ENCODE data around the gene DDX41.
"Not testable (repeated sequence)": the region's sequence is repeated elsewhere in the genome, so short reads cannot be mapped to it uniquely, and the experiment has no call there.

DDX41 gene

GRCh38 chr5:177497292-177498012, 19.3 kb downstream of the DDX41 start, which contains the start of gene PDLIM7:
Gene PDLIM7, minus strand, starts transcription at chr5:177497604. Its CDS starts 1,092 bp downstream, at chr5:177496512.
- DNase-seq: peak; percentile 88 to 94 (median 90)

GRCh38 chr5:177496727-177497291, 20.0 kb downstream of the DDX41 start:
- no peak for DNase-seq

- no peak for DNase-seq
Observed at GRCh38 chr5:177496070-177496726, 20.6 kb downstream of the DDX41 start.

- DNase-seq: no peak
Observed at GRCh38 chr5:177495243-177496060, 21.3 kb downstream of the DDX41 start.

GRCh38 chr5:177494346-177495195, 22.2 kb downstream of the DDX41 start:
- no peak for DNase-seq

GRCh38 chr5:177493795-177494345, 22.9 kb downstream of the DDX41 start:
- no peak for DNase-seq

- no peak for DNase-seq
Observed at GRCh38 chr5:177492841-177493240, 23.9 kb downstream of the DDX41 start.

GRCh38 chr5:177491983-177492746, 24.6 kb downstream of the DDX41 start:
- no peak for DNase-seq

- peak in 1 of 5 experiments; percentile 38 for DNase-seq
Observed at GRCh38 chr5:177491429-177491945, 25.3 kb downstream of the DDX41 start.

- DNase-seq: no peak
Observed at GRCh38 chr5:177490992-177491391, 25.8 kb downstream of the DDX41 start.

GRCh38 chr5:177490311-177490991, 26.3 kb downstream of the DDX41 start:
- no peak for DNase-seq

- no peak for DNase-seq
Observed at GRCh38 chr5:177489119-177489716, 27.5 kb downstream of the DDX41 start.

- DNase-seq: no peak
Observed at GRCh38 chr5:177487975-177488374, 28.8 kb downstream of the DDX41 start.

- no peak for DNase-seq
Observed at GRCh38 chr5:177487144-177487543, 29.6 kb downstream of the DDX41 start.

- no peak for DNase-seq
Observed at GRCh38 chr5:177486256-177486655, 30.5 kb downstream of the DDX41 start.

- DNase-seq: not testable (repeated sequence)
Observed at GRCh38 chr5:177485753-177486152, 31.0 kb downstream of the DDX41 start.

GRCh38 chr5:177484902-177485549, 31.7 kb downstream of the DDX41 start:
- DNase-seq: no peak

- no peak for DNase-seq
Observed at GRCh38 chr5:177483994-177484901, 32.5 kb downstream of the DDX41 start.

Data from T-helper 2 cell (primary cell).